ENCODE data around the gene MSL1. TPM values are rescaled to one million over a fixed set of nuclear protein-coding genes. Genes with fewer than 3 reads are reported as not detected.
A peak's percentile ranks its signal among the peaks of the same experiment; 100 is the strongest.

Gene MSL1
- total and polyA plus RNA-seq, 8 donors = 29.3 to 322 (median 68.4) TPM

DNA sequence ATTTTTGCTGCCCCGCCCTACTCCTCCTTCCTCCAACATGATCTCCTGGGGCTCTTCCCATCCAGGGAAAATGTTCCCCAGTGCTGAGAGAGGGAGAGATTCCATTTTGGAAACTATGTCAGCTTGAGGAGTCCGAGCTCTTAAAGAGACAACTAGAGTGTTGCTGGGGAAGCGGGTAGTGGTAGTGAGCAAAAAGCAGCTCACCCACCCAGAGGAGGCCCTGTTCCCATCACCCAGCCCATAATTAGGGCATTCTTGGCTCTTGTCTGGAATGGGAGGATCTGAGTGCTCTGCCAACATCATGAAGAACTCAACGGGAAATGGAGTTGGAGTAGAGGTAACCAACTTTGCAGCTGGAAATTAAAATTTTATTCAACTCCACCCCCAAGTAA lies 9.1 kb upstream of the MSL1 start:
- Histone ChIP-seq H3K36me3 (no peaks in the 10 kb centered on the region), H3K9me3 (no peaks in the 10 kb centered on the region), H3K4me3 (no peak overlapping the region), H3K27ac (peak overlapping the region; percentile 79 to 98 (median 97)), H3K4me1 (peaks cover 58 to 84% (median 74%) of the 10 kb centered on the region in 4 donors), H3K27me3 (no peaks in the 10 kb centered on the region)
- intact Hi-C loops (cut with DNase I; ENCODE audit: low total_unique reads) = no loop called here
- DNase-seq = peak in 1 of 2 donors; percentile 72
- WGBS, 5 donors = 42 to 55% (median 51%) methylated on average over 4 of the region's 4 CpGs
- TF ChIP-seq, protein P1, sequence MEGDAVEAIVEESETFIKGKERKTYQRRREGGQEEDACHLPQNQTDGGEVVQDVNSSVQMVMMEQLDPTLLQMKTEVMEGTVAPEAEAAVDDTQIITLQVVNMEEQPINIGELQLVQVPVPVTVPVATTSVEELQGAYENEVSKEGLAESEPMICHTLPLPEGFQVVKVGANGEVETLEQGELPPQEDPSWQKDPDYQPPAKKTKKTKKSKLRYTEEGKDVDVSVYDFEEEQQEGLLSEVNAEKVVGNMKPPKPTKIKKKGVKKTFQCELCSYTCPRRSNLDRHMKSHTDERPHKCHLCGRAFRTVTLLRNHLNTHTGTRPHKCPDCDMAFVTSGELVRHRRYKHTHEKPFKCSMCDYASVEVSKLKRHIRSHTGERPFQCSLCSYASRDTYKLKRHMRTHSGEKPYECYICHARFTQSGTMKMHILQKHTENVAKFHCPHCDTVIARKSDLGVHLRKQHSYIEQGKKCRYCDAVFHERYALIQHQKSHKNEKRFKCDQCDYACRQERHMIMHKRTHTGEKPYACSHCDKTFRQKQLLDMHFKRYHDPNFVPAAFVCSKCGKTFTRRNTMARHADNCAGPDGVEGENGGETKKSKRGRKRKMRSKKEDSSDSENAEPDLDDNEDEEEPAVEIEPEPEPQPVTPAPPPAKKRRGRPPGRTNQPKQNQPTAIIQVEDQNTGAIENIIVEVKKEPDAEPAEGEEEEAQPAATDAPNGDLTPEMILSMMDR (IDR thresholded peaks at IDR 0.05) = no peak
- TF ChIP-seq POLR2AphosphoS5 (IDR thresholded peaks at IDR 0.05) = peak in 2 of 3 donors; percentile 2 to 3
- no peak for TF ChIP-seq EP300 (IDR thresholded peaks at IDR 0.05)
- TF ChIP-seq POLR2A (IDR thresholded peaks at IDR 0.05) = no peak

GRCh38 chr17:40113110-40113906 lies 8.5 kb upstream of the MSL1 start:
- Histone ChIP-seq H3K9me3 (no peaks in the 10 kb centered on the region), H3K4me1 (peaks cover 52 to 78% (median 70%) of the 10 kb centered on the region in 4 donors), H3K4me3 (peak overlapping the region; percentile 43 to 55 (median 46)), H3K27me3 (no peaks in the 10 kb centered on the region), H3K27ac (peak overlapping the region; percentile 93 to 98 (median 97)), H3K36me3 (no peaks in the 10 kb centered on the region)
- DNase-seq = peak; percentile 95 to 98
- intact Hi-C loops (cut with DNase I; ENCODE audit: low total_unique reads) = no loop called here
- WGBS, 5 donors = 0 to 1% (median 1%) methylated on average over 17 of the region's 17 CpGs
- TF ChIP-seq POLR2A (IDR thresholded peaks at IDR 0.05) (peak in 1 of 4 donors; percentile 15), POLR2AphosphoS5 (IDR thresholded peaks at IDR 0.05) (peak; percentile 75 to 98 (median 97)), EP300 (IDR thresholded peaks at IDR 0.05) (no peak)
- TF ChIP-seq, protein P1 (IDR thresholded peaks at IDR 0.05) = peak in 5 of 7 experiments; percentile 80 to 99 (median 84)

DNA sequence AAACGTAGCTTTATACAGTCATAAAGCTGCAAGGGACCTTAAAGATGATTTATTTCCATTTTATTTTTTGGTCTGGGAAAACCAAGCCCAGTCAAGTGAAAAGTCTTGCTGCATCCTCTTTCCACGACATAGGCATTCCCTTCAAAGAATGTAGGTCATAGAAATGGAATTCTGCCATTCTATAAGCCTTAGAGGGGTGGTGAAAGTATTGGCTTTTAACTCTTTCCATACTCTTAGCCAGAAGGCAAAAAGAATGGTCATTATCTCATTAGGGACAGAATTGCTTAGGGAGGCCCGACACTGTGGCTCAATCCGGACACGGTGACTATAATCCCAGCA lies 7.9 kb upstream of the MSL1 start:
- Histone ChIP-seq H3K4me3 (peak overlapping the region in 3 of 4 donors; percentile 43 to 55 (median 44)), H3K36me3 (no peaks in the 10 kb centered on the region), H3K27me3 (no peaks in the 10 kb centered on the region), H3K4me1 (peaks cover 46 to 74% (median 65%) of the 10 kb centered on the region in 4 donors), H3K9me3 (no peaks in the 10 kb centered on the region), H3K27ac (peak overlapping the region; percentile 93 to 98 (median 97))
- intact Hi-C loops (cut with DNase I; ENCODE audit: low total_unique reads) = no loop called here
- TF ChIP-seq, protein P1 (IDR thresholded peaks at IDR 0.05) = no peak
- TF ChIP-seq POLR2AphosphoS5 (IDR thresholded peaks at IDR 0.05) = no peak
- TF ChIP-seq POLR2A (IDR thresholded peaks at IDR 0.05) = no peak
- TF ChIP-seq EP300 (IDR thresholded peaks at IDR 0.05) = no peak
- no peak for DNase-seq
- WGBS, 5 donors = 39 to 50% (median 45%) methylated on average over 5 of the region's 5 CpGs

- TF ChIP-seq EP300 (IDR thresholded peaks at IDR 0.05) (no peak), POLR2AphosphoS5 (IDR thresholded peaks at IDR 0.05) (no peak), POLR2A (IDR thresholded peaks at IDR 0.05) (no peak)
- TF ChIP-seq, protein P1 (IDR thresholded peaks at IDR 0.05) = no peak
- H3K4me1 ChIP-seq = peaks cover 34 to 70% (median 55%) of the 10 kb centered on the region in 4 donors
- no peak for DNase-seq
- peak overlapping the region in 3 of 5 donors; percentile 95 to 98 (median 97) for H3K27ac ChIP-seq
- intact Hi-C loops (cut with DNase I; ENCODE audit: low total_unique reads) = no loop called here
- H3K27me3 ChIP-seq = no peaks in the 10 kb centered on the region
- H3K36me3 ChIP-seq = no peaks in the 10 kb centered on the region
- no peak overlapping the region for H3K4me3 ChIP-seq
- no peaks in the 10 kb centered on the region for H3K9me3 ChIP-seq
- 52 to 66% (median 53%) methylated on average over 2 of the region's 2 CpGs for WGBS, 5 donors
These were observed 6.7 kb upstream of the MSL1 start for GRCh38 chr17:40115101-40115436.
